Measurements from ENCODE around the gene ICA1. TPM values are rescaled to one million over a fixed set of nuclear protein-coding genes. Genes with fewer than 3 reads are reported as not detected.

Gene ICA1
- total RNA-seq, 8 experiments from 2014 or later = 10.2 to 76.7 (median 26.1) TPM

DNA sequence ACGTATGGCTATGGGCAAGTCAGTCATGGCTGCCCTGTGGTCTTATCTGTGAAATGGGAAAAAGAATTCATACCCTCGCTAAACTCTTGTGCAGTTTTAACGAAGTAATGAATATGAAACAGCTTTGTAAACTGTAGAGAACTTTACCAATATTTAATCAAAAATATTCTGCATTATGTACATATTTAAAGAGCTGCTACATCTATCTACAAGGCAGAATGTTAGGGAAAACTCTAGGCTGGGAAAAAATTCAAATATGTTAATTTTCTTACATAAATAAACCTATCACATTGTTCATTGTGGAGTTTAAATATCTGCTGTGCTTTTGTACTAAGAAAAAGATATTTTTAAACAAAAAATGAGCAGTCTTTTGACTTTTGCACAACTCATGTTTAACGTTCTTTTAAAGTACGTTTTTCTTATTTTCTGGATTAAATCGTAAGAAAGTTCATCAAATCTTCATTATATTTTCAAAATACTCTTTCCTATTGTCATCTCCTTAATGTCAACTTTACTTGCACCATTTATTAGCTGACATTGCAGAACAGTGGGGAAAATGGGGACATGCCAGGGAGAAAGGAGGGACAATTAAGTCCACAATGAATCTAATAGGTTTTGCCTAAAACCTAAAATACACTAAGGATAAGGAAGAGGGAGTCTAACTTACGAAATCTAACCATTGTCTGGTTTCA lies 57.5 kb downstream of the ICA1 start:
- peaks cover 33 to 36% of the 10 kb centered on the region in 2 donors for H3K4me1 ChIP-seq (replicated peaks in 1 of 2)
- H3K4me3 ChIP-seq = no peak overlapping the region
- in situ Hi-C loops (cut with MboI; ENCODE audit: low pct_unique_long_range_greater_than_20kb in 2 of 9, low sequenced_read_pairs in 9 of 9, unreplicated experiment in 9 of 9) = loop anchor here in 2 of 9 experiments (25.0 kb wide), 4 partner anchors 442 to 767 kb away; no protein-coding TSS in a partner anchor
- 10 to 98% (median 90%) methylated on average over 2 to 7 of the region's 7 CpGs for WGBS, 10 experiments
- no peak overlapping the region for H3K27ac ChIP-seq
- ATAC-seq (replicated peaks in 6 of 8) = peak in 3 of 8 experiments; percentile 60 to 86 (median 75)

DNA sequence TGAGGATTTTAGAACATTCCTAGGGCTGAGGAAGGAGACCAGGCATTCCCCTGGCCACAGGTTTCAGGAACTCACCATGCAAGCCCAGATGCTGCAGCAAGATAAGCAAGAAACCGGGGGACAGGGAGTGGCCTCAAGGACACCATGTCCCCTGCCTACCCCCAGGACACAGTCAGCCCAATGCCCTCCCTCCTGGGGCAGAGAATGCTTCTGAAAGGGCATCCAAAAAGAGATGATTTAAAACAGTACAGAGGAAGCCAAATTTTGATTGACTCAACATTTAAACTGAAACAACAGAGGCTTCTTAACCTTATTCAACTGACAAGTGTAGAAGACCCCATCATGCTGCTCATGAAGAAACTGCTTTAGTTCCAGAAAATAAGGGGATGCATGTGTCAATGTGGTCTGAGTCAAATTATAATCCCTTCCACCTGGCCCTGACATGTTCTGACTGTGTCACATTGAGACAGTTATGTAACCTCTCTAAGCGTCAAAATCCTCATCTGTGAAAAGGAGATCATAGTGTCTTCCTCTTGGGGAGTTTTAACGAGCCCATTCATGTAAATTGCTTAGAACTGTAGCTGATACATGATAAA lies 60.0 kb downstream of the ICA1 start:
- in situ Hi-C loops (cut with MboI; ENCODE audit: low pct_unique_long_range_greater_than_20kb in 2 of 9, low sequenced_read_pairs in 9 of 9, unreplicated experiment in 9 of 9) = loop anchor here in 2 of 9 experiments (25.0 kb wide), 4 partner anchors 440 to 765 kb away; no protein-coding TSS in a partner anchor
- H3K4me1 ChIP-seq (replicated peaks in 1 of 2) = peaks cover 9 to 10% of the 10 kb centered on the region in 2 donors
- H3K27ac ChIP-seq = no peak overlapping the region
- no peak for ATAC-seq (replicated peaks in 6 of 8)
- WGBS, 10 experiments = 25 to 92% (median 73%) methylated on average over 1 to 3 of the region's 3 CpGs; no CpG with 5 or more reads in 3 of the 10 experiments
- H3K4me3 ChIP-seq = no peak overlapping the region

DNA sequence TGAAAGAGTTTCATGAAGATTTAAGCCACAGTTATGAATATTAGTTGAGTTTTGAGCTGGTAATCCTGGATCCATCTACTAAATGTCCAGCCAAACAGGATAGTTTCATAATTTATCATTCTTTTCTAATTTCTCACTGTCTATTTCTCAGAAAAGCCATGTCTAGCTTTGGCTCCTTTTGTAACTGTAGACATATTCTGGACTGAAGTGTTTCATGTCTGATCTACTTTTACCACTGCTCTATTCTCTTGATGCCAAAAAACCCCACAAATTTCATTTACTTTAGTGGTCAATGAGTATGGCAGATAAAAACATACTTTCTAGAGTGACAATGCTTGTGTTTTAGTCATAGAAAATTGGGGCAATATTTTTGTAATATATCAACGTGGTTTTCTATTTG lies 61.2 kb downstream of the ICA1 start:
- H3K4me1 ChIP-seq (replicated peaks in 1 of 2) = peaks cover 0 to 2% of the 10 kb centered on the region in 2 donors
- no peak overlapping the region for H3K4me3 ChIP-seq
- in situ Hi-C loops (cut with MboI; ENCODE audit: low pct_unique_long_range_greater_than_20kb in 2 of 9, low sequenced_read_pairs in 9 of 9, unreplicated experiment in 9 of 9) = loop anchor here in 2 of 9 experiments (25.0 kb wide), 4 partner anchors 438 to 763 kb away; no protein-coding TSS in a partner anchor
- no peak for ATAC-seq (replicated peaks in 6 of 8)
- 0 to 86% (median 64%) methylated on average over 1 of the region's 1 CpG; no CpG with 5 or more reads in 3 of the 10 experiments for WGBS, 10 experiments
- H3K27ac ChIP-seq = no peak overlapping the region

DNA sequence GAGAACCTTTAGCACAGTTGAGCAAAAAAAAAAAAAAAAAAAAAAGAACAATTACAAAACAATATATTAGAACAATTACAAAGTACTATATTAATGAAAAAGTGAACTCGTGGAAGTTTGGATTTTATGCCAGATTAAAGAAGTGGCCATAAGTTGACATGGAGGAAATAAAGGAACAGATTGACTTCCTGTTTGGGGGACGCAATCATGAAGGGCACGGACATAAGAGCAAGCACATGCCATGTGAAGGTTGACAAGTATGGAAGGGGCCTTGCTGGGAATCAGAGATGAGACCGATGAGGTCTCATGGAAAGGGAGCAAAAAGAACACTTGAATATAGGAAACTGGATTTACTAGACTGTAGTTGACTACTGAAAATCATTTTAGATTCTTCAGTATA lies 61.7 kb downstream of the ICA1 start:
- no peaks in the 10 kb centered on the region for H3K4me1 ChIP-seq (replicated peaks in 1 of 2)
- no peak for ATAC-seq (replicated peaks in 6 of 8)
- in situ Hi-C loops (cut with MboI; ENCODE audit: low pct_unique_long_range_greater_than_20kb in 2 of 9, low sequenced_read_pairs in 9 of 9, unreplicated experiment in 9 of 9) = loop anchor here in 2 of 9 experiments (25.0 kb wide), 4 partner anchors 438 to 763 kb away; no protein-coding TSS in a partner anchor
- H3K27ac ChIP-seq = no peak overlapping the region
- no peak overlapping the region for H3K4me3 ChIP-seq
- 58 to 100% (median 85%) methylated on average over 1 to 4 of the region's 4 CpGs for WGBS, 10 experiments

DNA sequence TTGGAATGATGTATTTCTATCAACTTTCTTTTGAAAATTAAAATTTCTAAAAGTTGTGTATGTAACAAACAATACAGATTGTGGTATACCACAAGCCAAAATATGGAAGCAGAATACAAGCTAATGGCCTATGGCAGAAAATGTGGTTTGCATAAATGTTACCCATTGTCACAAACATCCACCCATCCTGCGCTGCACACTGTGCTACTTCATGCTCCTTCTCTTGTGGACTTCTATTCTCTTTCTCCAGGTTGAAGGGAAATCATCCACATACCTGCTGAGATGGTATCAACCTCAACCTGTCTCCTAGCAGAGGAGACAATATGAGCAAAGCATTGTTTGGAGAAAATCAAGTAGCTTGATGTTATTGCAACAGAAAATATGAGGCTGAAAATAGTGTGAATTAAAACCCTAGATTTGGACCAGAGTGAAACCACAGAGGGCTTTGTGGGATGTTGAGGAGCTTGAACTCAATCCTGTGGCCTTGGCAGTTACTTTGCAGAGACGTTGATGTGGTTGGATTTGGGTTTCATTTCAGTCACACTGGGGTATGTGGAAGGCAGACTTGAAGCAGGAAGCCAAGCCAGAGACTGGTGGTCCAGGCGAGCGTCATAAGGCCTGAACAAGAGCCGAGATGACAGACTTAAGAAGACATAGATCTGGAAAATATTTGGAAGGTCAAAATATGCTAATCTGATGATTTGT lies 63.8 kb downstream of the ICA1 start:
- Histone ChIP-seq H3K4me3 (no peak overlapping the region), H3K27ac (no peak overlapping the region), H3K4me1 (replicated peaks in 1 of 2) (no peaks in the 10 kb centered on the region)
- in situ Hi-C loops (cut with MboI; ENCODE audit: low pct_unique_long_range_greater_than_20kb in 2 of 9, low sequenced_read_pairs in 9 of 9, unreplicated experiment in 9 of 9) = no loop called here
- no peak for ATAC-seq (replicated peaks in 6 of 8)
- WGBS, 10 experiments = 68 to 100% (median 92%) methylated on average over 1 to 5 of the region's 5 CpGs; no CpG with 5 or more reads in 3 of the 10 experiments

DNA sequence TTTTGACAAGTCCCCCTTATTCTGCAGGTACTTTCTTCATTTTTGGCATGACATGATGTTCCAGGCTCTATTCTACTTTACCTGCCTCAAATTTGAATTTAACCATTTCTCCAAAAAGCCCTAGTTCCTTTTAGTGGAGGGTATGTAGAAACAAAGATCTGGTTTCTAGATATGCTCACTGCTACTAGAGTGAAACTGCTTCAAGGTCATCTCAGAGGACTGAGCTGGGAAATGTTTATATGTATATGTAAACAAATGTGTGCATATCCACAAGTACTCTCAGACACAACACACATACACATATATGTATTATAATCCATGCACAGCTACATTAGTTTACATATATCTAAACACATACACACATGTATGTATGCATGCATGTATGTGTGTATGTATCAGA lies 69.1 kb downstream of the ICA1 start:
- in situ Hi-C loops (cut with MboI; ENCODE audit: low pct_unique_long_range_greater_than_20kb in 2 of 9, low sequenced_read_pairs in 9 of 9, unreplicated experiment in 9 of 9) = no loop called here
- Histone ChIP-seq H3K27ac (no peak overlapping the region), H3K4me3 (no peak overlapping the region), H3K4me1 (replicated peaks in 1 of 2) (peaks cover 9 to 11% of the 10 kb centered on the region in 2 donors)
- no peak for ATAC-seq (replicated peaks in 6 of 8)

DNA sequence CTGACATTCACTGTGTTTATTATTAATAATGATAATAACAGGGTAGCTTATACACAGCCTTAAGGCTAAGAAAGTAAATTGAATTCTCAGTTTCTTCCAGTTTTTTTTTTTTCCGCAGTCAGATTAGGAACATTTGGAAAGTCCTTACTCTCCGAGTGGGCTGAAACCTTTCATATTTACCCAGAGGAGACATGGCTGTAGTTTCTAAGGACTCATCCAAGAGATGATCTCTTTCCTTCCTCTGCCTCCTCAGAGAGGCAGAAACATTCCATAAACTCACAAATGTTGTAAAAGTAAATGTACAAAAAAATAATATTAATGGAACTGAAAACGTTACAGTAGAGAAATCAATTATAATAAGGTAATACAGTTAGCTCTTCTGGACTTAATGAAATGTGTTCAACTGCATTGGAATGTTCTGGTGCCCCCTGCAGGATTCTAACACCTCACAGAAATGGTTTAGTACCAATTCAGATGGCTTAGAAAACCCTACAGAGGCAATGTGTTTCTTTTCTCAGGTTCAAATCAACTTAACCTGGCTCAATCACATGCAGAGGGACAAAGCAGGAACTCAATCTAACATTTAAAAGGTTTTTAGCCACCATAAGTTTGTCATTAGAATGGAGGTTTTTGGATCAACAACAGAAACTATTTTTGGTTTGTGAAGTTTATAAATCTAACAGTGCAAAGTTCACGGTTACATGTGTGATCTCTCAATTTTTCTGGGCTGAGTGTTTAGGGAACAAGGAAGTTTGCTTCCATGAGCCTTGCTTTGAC lies 71.7 kb downstream of the ICA1 start:
- in situ Hi-C loops (cut with MboI; ENCODE audit: low pct_unique_long_range_greater_than_20kb in 2 of 9, low sequenced_read_pairs in 9 of 9, unreplicated experiment in 9 of 9) = no loop called here
- Histone ChIP-seq H3K4me3 (no peak overlapping the region), H3K4me1 (replicated peaks in 1 of 2) (peaks cover 9 to 11% of the 10 kb centered on the region in 2 donors), H3K27ac (no peak overlapping the region)
- 3 to 59% (median 27%) methylated on average over 1 to 4 of the region's 4 CpGs for WGBS, 10 experiments
- ATAC-seq (replicated peaks in 6 of 8) = peak in 7 of 8 experiments; percentile 49 to 91 (median 80)

DNA sequence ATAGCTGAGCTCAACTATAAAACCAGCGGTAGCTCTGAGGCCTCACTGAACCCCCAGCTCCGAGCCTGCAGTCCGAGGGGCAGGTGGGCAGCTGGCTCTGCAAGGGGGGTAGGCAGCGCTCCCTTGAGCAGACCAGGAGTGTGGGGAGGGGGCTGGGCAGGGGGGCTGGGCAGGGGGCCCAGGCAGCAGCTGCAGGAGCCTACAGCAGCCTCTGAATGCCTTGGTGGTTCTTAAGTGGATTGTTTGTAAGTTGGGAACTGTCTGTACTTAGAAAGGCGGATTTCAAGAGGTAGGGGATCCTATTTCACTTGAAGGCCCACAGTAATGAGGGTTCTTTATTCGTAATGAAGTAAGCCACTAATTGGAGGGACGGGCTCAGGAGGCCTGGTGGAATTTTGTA lies 72.3 kb downstream of the ICA1 start:
- peaks cover 9 to 13% of the 10 kb centered on the region in 2 donors for H3K4me1 ChIP-seq (replicated peaks in 1 of 2)
- no peak overlapping the region for H3K27ac ChIP-seq
- in situ Hi-C loops (cut with MboI; ENCODE audit: low pct_unique_long_range_greater_than_20kb in 2 of 9, low sequenced_read_pairs in 9 of 9, unreplicated experiment in 9 of 9) = no loop called here
- ATAC-seq (replicated peaks in 6 of 8) = peak in 2 of 8 experiments; percentile 25 to 31
- H3K4me3 ChIP-seq = no peak overlapping the region
- 16 to 100% (median 85%) methylated on average over 1 to 4 of the region's 7 CpGs; no CpG with 5 or more reads in 2 of the 10 experiments for WGBS, 10 experiments

DNA sequence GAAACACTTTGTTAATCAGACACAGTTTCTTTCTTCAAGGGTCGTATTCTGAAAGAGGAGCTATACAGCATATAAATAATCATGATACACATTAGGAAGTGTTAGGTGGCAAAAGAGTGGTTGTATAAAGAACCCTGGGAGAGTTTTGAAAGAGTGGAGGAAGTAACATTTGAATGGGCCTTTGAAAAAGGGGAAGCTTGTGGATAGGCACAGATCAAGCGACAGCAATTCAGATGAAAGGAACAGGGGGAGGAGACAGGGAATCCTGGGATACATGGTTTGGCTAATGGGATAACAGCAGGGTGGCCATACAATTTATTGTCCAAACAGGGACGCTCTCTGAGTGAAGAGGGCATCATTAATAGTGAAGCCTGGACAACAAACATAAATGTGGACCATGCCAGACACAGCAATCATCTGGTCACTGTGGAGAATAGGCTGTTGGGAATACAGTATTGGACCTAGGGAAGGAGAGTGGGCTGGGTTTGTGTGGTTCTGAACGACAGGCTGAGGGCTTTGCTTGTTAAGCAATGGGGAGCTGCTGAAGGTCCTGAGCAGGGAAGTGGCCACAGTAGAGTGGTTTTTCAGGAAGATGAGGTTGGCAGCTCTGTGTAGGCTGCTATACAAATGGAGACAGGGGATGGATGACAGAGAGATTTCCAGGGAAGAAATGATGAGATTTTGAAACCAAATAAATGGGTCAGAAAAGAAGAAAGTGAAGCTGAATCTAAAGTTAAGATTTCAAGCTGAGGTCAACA lies 75.9 kb downstream of the ICA1 start:
- peaks cover 9 to 28% of the 10 kb centered on the region in 2 donors for H3K4me1 ChIP-seq (replicated peaks in 1 of 2)
- in situ Hi-C loops (cut with MboI; ENCODE audit: low pct_unique_long_range_greater_than_20kb in 2 of 9, low sequenced_read_pairs in 9 of 9, unreplicated experiment in 9 of 9) = no loop called here
- 8 to 100% (median 44%) methylated on average over 1 to 4 of the region's 4 CpGs; no CpG with 5 or more reads in 1 of the 10 experiments for WGBS, 10 experiments
- no peak for ATAC-seq (replicated peaks in 6 of 8)
- H3K4me3 ChIP-seq = no peak overlapping the region
- no peak overlapping the region for H3K27ac ChIP-seq

DNA sequence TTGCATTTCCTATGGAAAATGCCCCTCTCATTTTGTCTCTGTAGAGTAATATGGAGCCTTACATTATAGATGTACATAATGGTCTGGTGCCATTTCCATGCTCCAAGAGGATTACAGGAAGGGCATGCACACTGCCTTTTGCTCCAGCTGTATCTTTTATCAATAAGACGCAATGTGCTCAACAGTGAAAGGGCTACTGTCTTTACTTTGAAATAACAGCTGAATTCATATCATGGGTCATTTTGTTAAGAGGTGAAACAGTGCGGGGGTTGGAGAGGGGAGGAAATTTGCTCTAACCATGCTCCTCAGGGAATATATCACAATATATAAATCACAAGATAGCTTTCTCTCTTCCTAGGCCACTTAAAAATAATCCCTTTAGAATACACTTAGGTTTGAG lies 77.7 kb downstream of the ICA1 start:
- 33 to 100% (median 75%) methylated on average over 1 to 2 of the region's 2 CpGs; no CpG with 5 or more reads in 2 of the 10 experiments for WGBS, 10 experiments
- H3K4me3 ChIP-seq = no peak overlapping the region
- H3K4me1 ChIP-seq (replicated peaks in 1 of 2) = peaks cover 3 to 20% of the 10 kb centered on the region in 2 donors
- in situ Hi-C loops (cut with MboI; ENCODE audit: low pct_unique_long_range_greater_than_20kb in 2 of 9, low sequenced_read_pairs in 9 of 9, unreplicated experiment in 9 of 9) = no loop called here
- peak in 4 of 8 experiments; percentile 23 to 58 (median 35) for ATAC-seq (replicated peaks in 6 of 8)
- no peak overlapping the region for H3K27ac ChIP-seq

DNA sequence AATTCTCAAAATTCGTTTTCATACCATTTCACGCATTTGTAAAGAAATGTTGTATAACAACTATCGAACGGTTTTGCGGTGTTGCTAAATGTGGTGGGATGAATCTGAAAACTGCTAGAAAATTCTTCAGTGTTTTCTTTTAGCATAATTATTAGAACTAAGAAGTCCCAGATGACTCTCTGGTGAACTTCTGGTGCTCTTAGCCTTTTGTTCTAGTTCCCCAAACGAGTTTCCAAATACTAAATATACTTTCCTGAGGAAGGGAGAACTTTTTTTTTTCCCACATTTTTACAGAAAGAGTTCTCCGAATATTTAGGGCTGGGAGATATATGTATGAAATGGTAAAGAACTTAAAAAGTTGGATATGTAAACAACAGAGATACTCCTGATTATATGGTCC lies 82.5 kb downstream of the ICA1 start:
- 0 to 93% (median 84%) methylated on average over 2 to 7 of the region's 7 CpGs for WGBS, 10 experiments
- no peak for ATAC-seq (replicated peaks in 6 of 8)
- no peak overlapping the region for H3K4me3 ChIP-seq
- H3K4me1 ChIP-seq (replicated peaks in 1 of 2) = peaks cover 0 to 14% of the 10 kb centered on the region in 2 donors
- no peak overlapping the region for H3K27ac ChIP-seq
- in situ Hi-C loops (cut with MboI; ENCODE audit: low pct_unique_long_range_greater_than_20kb in 2 of 9, low sequenced_read_pairs in 9 of 9, unreplicated experiment in 9 of 9) = no loop called here

DNA sequence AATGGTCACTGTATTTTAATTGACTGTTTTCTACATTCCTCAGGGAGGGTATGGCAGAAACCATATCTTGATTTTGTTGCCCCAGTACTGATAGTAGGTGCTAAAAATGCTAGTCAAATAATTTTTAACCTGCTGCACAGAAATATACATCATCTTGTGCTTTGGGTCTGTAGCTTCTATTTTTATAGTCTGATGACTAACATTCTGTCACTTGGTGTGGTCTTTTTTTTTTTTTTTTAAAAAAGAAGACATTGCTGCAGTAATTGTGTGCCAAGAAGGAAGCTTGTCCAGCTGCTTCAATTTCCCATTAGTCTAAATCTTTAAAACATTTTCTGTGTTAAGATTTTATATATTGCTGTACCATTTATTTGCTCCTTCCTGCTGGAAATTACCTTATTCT lies 83.6 kb downstream of the ICA1 start:
- in situ Hi-C loops (cut with MboI; ENCODE audit: low pct_unique_long_range_greater_than_20kb in 2 of 9, low sequenced_read_pairs in 9 of 9, unreplicated experiment in 9 of 9) = no loop called here
- peak in 5 of 8 experiments; percentile 44 to 77 (median 58) for ATAC-seq (replicated peaks in 6 of 8)
- H3K27ac ChIP-seq = no peak overlapping the region
- no peak overlapping the region for H3K4me3 ChIP-seq
- peaks cover 0 to 4% of the 10 kb centered on the region in 2 donors for H3K4me1 ChIP-seq (replicated peaks in 1 of 2)

All from motor neuron (in vitro differentiated cells).